Effector memory CD4-positive, alpha-beta T cell (primary cell): ENCODE data around the gene FAM50B.

Experiments
- DNase-seq, 3 donors: peaks; one replicate each; pipeline ENCODE4 v3.0.0-alpha.2; 2020
- H3K27ac ChIP-seq: 2 replicates; pipeline ENCODE4 v1.7.0; 2013; ENCODE audit warnings: mild to moderate bottlenecking, low read length, moderate library complexity; ENCODE audit not compliant: insufficient read depth, poor library complexity, severe bottlenecking
- H3K27me3 ChIP-seq: replicated peaks from 2 replicates; pipeline ENCODE4 v1.7.0; 2013; ENCODE audit warnings: mild to moderate bottlenecking, low read length; ENCODE audit not compliant: insufficient read depth, control insufficient read depth, poor library complexity, severe bottlenecking
- H3K36me3 ChIP-seq: 2 replicates; pipeline ENCODE4 v1.7.0; 2013; ENCODE audit warnings: mild to moderate bottlenecking, low read length, moderate library complexity; ENCODE audit not compliant: control insufficient read depth, insufficient read depth
- H3K4me1 ChIP-seq: 2 replicates; pipeline ENCODE4 v1.7.0; 2013; ENCODE audit warnings: low read length, mild to moderate bottlenecking; ENCODE audit not compliant: control insufficient read depth, insufficient read depth, poor library complexity, severe bottlenecking
- H3K4me3 ChIP-seq: 2 replicates; pipeline ENCODE4 v1.7.0; 2013; ENCODE audit warnings: low read length, low read depth, mild to moderate bottlenecking; ENCODE audit not compliant: insufficient read depth, poor library complexity, severe bottlenecking
- H3K9me3 ChIP-seq: 2 replicates; pipeline ENCODE4 v1.7.0; 2013; ENCODE audit warnings: mild to moderate bottlenecking, low read length, moderate library complexity; ENCODE audit not compliant: control insufficient read depth

FAM50B gene

DNA sequence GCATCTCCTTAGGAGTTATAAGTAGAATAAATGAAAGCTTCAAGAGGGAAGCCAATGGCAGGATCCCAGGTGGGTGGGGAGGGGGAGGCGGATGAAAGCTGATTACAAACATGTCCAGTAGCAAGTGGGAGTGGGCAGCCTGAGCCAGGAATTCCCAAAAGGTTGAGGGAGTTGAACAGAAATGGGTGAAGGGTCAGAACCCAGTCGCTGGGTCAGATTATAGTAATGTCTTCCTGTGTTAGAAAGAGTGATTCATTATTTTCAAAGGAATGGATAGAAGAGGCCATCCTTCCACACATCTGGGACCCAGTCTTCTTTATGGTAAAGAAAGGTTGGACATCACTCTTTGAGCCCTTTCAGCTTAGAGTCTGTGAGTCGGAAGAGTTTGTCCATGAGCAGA, 41.0 kb upstream of the FAM50B start:
- no peak for DNase-seq
- Histone ChIP-seq H3K9me3 (no peaks in the 10 kb centered on the region), H3K27me3 (no peaks in the 10 kb centered on the region), H3K36me3 (no peaks in the 10 kb centered on the region), H3K4me3 (no peak overlapping the region), H3K27ac (no peak overlapping the region), H3K4me1 (no peaks in the 10 kb centered on the region)

GRCh38 chr6:3808759-3809514, 40.2 kb upstream of the FAM50B start:
- H3K36me3 ChIP-seq: no peaks in the 10 kb centered on the region
- H3K27ac ChIP-seq: no peak overlapping the region
- no peaks in the 10 kb centered on the region for H3K4me1 ChIP-seq
- H3K9me3 ChIP-seq: no peaks in the 10 kb centered on the region
- H3K4me3 ChIP-seq: no peak overlapping the region
- no peaks in the 10 kb centered on the region for H3K27me3 ChIP-seq
- no peak for DNase-seq

DNA sequence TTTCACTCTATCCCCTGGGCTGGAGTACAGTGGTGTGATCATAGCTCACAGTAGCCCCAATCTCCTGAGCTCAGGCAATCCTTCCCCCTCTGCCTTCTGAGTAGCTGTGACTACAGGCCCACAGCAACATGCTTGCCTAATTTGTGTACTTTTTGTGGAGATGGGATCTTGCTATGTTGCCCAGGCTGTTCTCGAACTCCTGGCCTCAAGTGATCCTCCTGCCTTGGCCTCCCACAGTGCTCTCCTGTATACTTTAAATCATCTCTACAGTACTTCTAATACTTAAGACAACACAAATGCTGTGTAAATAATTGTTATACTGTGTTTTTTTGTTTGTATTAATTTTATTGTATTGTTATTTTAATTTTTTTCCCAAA, 39.7 kb upstream of the FAM50B start:
- H3K4me3 ChIP-seq: no peak overlapping the region
- no peak for DNase-seq
- H3K4me1 ChIP-seq: no peaks in the 10 kb centered on the region
- no peaks in the 10 kb centered on the region for H3K27me3 ChIP-seq
- no peaks in the 10 kb centered on the region for H3K36me3 ChIP-seq
- H3K9me3 ChIP-seq: no peaks in the 10 kb centered on the region
- no peak overlapping the region for H3K27ac ChIP-seq

GRCh38 chr6:3809982-3810381, 39.2 kb upstream of the FAM50B start:
- Histone ChIP-seq H3K4me3 (no peak overlapping the region), H3K9me3 (no peaks in the 10 kb centered on the region), H3K27ac (no peak overlapping the region), H3K36me3 (no peaks in the 10 kb centered on the region), H3K4me1 (no peaks in the 10 kb centered on the region), H3K27me3 (no peaks in the 10 kb centered on the region)
- no peak for DNase-seq

- Histone ChIP-seq H3K27me3 (no peaks in the 10 kb centered on the region), H3K36me3 (no peaks in the 10 kb centered on the region), H3K27ac (no peak overlapping the region), H3K9me3 (no peaks in the 10 kb centered on the region), H3K4me3 (no peak overlapping the region), H3K4me1 (no peaks in the 10 kb centered on the region)
- DNase-seq: no peak
These were observed 38.0 kb upstream of the FAM50B start for GRCh38 chr6:3811191-3811590.

DNA sequence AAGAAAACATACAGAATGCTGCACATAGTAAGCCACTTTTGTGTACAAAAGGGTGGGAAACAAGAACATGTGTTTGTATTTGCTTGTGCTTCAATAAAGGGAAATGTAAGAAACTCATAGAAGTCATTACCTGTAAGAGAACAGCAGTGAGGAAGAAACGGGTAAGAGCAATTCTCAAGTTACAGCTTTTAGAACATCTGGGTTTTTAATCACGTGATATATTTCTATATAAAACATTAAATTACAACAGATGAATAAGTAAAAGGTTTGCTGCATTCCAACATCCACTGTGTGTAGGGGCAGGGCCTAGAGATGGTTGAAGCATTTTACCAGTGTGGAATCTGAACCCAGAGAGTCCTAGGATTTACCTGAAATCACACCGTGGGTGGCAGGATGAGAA, 36.6 kb upstream of the FAM50B start:
- no peak overlapping the region for H3K4me3 ChIP-seq
- H3K36me3 ChIP-seq: no peaks in the 10 kb centered on the region
- no peaks in the 10 kb centered on the region for H3K27me3 ChIP-seq
- no peak for DNase-seq
- H3K4me1 ChIP-seq: no peaks in the 10 kb centered on the region
- no peak overlapping the region for H3K27ac ChIP-seq
- no peaks in the 10 kb centered on the region for H3K9me3 ChIP-seq

DNA sequence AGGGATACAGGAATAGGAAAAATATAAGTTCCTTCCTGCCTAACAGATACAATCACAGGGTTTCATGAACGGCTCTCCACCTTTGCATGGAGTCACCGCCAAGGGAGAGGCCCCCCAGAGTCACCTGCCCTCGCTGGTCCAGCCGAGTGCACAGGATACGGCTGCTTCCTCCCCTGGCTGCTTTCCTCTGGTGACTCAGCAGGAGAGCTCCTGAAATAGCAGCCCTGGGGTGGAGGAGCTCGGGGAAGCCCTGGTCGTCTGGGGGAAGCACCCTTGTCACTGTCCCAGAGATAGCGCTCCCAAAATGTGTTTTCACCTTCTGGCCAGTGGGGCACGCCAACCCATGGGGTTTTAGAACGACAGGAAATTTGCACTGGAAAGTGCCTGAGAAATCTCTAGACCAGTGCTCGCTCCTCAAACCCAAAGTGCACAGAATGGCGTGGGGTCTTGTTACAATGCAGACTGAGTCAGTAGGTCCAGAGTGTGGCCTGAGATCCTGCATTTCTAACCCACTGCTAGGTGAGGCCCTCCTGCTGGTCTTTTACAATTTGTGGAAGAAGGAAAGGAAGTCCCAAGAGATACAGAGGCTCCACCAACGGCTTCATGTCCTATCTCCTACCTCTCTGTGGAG, 35.9 kb upstream of the FAM50B start:
- Histone ChIP-seq H3K27me3 (no peaks in the 10 kb centered on the region), H3K4me1 (no peaks in the 10 kb centered on the region), H3K4me3 (no peak overlapping the region), H3K36me3 (no peaks in the 10 kb centered on the region), H3K9me3 (no peaks in the 10 kb centered on the region), H3K27ac (no peak overlapping the region)
- no peak for DNase-seq

- Histone ChIP-seq H3K36me3 (no peaks in the 10 kb centered on the region), H3K9me3 (no peaks in the 10 kb centered on the region), H3K4me3 (no peak overlapping the region), H3K27ac (no peak overlapping the region), H3K4me1 (no peaks in the 10 kb centered on the region), H3K27me3 (no peaks in the 10 kb centered on the region)
- DNase-seq: no peak
These were observed 35.3 kb upstream of the FAM50B start for GRCh38 chr6:3813918-3814317.

- no peaks in the 10 kb centered on the region for H3K4me1 ChIP-seq
- no peaks in the 10 kb centered on the region for H3K27me3 ChIP-seq
- no peaks in the 10 kb centered on the region for H3K9me3 ChIP-seq
- DNase-seq: no peak
- H3K36me3 ChIP-seq: no peaks in the 10 kb centered on the region
- no peak overlapping the region for H3K4me3 ChIP-seq
- H3K27ac ChIP-seq: no peak overlapping the region
These were observed 34.6 kb upstream of the FAM50B start for GRCh38 chr6:3814539-3814938.

- H3K4me1 ChIP-seq: no peaks in the 10 kb centered on the region
- H3K9me3 ChIP-seq: no peaks in the 10 kb centered on the region
- no peaks in the 10 kb centered on the region for H3K36me3 ChIP-seq
- no peak for DNase-seq
- no peak overlapping the region for H3K4me3 ChIP-seq
- H3K27ac ChIP-seq: no peak overlapping the region
- H3K27me3 ChIP-seq: no peaks in the 10 kb centered on the region
These were observed 32.9 kb upstream of the FAM50B start for GRCh38 chr6:3816251-3816650.
